LNCaP clone FGC (cell line): Measurements from ENCODE around the gene CEP55.

Experiments used
- DNase-seq: peaks from one replicate; pipeline ENCODE4 v3.0.0-alpha.2; 2011; ENCODE audit warnings: low read depth
- H3K4me3 ChIP-seq: 2 replicates; pipeline ENCODE4 v1.5.1; 2011; ENCODE audit warnings: mild to moderate bottlenecking, low read depth, low read length, control low read depth
- TF ChIP-seq, protein P1 (sequence below): IDR thresholded peaks from 2 replicates; pipeline ENCODE4 v1.5.1; 2012; ENCODE audit warnings: mild to moderate bottlenecking; ENCODE audit not compliant: control insufficient read depth, insufficient read depth; ENCODE audit errors: extremely low read depth

The CEP55 gene

DNA sequence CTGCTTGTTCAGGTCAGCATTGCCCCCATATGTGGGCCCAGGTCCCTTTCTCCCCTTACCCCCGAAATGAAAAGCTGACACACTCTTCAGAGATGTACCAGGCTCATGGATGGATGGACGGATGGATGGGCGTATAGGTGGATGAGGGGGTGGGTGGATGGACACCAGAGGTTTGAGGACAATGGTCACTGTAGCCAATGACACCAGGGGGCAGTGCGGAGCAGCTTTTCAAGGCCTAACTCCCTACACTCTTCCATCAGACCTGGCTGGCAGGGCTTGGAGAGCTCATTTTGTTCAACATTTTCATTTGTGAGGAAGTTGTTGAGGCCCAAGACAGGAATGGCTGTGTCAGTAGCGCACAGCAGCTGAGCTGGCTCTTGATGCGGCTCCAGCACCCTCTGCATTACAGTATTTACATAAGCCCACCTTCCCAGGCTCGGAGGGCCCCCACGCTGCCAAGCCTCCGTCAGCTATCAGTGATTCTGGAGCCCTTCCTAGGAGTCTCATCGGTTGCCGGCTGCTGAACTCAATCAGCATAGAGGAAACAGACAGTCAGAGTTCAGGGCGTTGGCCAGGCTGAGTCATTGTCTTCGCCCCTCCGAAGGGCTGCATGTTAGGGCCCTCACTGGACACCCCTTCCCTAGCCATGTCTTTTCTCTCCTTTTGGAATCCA lies 58.5 kb downstream of the CEP55 start:
- H3K4me3 ChIP-seq = no peak overlapping the region
- TF ChIP-seq, protein P1, sequence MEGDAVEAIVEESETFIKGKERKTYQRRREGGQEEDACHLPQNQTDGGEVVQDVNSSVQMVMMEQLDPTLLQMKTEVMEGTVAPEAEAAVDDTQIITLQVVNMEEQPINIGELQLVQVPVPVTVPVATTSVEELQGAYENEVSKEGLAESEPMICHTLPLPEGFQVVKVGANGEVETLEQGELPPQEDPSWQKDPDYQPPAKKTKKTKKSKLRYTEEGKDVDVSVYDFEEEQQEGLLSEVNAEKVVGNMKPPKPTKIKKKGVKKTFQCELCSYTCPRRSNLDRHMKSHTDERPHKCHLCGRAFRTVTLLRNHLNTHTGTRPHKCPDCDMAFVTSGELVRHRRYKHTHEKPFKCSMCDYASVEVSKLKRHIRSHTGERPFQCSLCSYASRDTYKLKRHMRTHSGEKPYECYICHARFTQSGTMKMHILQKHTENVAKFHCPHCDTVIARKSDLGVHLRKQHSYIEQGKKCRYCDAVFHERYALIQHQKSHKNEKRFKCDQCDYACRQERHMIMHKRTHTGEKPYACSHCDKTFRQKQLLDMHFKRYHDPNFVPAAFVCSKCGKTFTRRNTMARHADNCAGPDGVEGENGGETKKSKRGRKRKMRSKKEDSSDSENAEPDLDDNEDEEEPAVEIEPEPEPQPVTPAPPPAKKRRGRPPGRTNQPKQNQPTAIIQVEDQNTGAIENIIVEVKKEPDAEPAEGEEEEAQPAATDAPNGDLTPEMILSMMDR = peak; percentile 87

DNA sequence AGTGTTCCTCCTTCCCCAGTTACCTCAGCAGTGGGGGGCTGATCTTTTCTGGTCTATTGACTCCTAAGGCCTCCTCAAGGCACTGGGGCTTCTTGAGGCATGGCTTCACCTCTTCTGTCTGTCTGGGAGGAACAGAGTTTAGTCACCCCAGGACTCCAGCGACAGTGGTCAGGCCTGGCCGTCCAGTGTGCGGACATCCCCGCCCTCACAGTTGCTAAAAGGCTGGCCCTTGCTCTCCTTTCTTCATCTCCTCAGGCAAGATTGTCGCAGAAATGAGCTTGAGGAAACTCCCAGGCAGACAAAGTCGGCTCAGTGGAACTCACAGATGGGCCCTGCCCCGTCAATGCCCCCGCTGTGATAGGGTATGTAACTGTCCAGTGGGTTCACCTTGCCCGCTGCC lies 63.1 kb downstream of the CEP55 start:
- TF ChIP-seq, protein P1 = no peak

More for the DNA sequence above, 58.5 kb downstream of the CEP55 start:
- peak; percentile 43 for DNase-seq

DNA sequence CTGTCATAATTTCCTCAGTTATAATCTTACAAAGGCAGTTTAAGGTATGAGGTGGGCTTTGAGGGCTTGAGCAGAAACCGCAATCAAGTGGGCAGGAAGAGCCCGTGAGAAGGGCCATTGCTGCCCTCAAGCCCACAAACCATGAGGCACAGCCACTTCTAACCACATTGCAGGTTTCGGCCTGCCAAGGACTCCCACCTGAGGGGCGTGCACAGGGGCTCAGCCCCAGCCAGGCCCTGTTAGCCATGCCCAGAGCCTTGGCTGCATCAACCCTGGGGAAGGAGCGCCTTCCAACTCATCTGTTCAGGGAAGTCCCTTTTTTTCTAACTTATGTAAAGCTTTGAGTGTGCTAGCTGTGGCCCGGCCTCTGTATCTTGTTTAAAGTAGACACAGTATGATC lies 64.1 kb downstream of the CEP55 start:
- no peak for DNase-seq
- TF ChIP-seq, protein P1 = no peak
- no peak overlapping the region for H3K4me3 ChIP-seq

More for the DNA sequence above, 63.1 kb downstream of the CEP55 start:
- DNase-seq = no peak
- no peak overlapping the region for H3K4me3 ChIP-seq

DNA sequence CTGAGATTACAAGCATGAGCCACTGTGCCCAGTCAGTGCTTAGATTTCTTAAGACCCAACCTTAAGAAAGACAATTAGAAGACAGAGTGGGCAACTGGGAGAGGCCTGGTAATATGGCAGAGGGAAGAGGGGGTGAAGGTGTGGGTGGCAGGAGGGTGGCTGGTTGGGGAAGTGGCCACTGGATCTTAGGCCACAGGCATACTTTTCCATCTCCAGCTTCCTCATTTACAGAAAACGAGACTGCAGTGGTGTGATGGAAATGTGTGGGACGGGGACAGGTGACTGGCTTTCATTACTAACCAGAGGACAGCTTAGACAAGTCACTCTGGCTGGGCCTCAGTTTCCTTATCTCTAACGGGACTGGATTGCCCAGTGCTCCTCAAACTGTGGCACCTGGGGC lies 69.0 kb downstream of the CEP55 start:
- no peak overlapping the region for H3K4me3 ChIP-seq
- DNase-seq = no peak
- TF ChIP-seq, protein P1 = no peak

DNA sequence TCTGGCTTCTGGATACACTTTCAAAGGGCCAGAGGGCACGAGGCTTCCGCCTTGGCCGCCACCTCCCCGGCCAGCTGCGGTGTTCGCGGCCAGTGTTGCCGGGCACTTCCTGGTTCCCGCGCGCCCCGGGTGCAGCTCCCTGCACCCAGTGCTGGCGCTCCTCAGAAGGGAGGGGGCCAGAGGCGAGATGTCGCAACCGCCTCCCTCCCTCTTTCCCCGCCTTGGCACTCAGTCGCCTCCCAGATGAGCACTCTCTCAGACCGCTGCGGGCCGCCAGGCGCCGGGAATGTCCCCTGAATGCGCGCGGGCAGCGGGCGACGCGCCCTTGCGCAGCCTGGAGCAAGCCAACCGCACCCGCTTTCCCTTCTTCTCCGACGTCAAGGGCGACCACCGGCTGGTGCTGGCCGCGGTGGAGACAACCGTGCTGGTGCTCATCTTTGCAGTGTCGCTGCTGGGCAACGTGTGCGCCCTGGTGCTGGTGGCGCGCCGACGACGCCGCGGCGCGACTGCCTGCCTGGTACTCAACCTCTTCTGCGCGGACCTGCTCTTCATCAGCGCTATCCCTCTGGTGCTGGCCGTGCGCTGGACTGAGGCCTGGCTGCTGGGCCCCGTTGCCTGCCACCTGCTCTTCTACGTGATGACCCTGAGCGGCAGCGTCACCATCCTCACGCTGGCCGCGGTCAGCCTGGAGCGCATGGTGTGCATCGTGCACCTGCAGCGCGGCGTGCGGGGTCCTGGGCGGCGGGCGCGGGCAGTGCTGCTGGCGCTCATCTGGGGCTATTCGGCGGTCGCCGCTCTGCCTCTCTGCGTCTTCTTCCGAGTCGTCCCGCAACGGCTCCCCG lies 70.2 kb downstream of the CEP55 start, which contains the start of gene FFAR4:
Gene FFAR4, plus strand, starts transcription at position 231 of the 842 bp plus-strand sequence. Its CDS starts 56 bp downstream, at position 287.
- DNase-seq = no peak
- no peak within 1 kb of the TSS for H3K4me3 ChIP-seq
- TF ChIP-seq, protein P1 = no peak

DNA sequence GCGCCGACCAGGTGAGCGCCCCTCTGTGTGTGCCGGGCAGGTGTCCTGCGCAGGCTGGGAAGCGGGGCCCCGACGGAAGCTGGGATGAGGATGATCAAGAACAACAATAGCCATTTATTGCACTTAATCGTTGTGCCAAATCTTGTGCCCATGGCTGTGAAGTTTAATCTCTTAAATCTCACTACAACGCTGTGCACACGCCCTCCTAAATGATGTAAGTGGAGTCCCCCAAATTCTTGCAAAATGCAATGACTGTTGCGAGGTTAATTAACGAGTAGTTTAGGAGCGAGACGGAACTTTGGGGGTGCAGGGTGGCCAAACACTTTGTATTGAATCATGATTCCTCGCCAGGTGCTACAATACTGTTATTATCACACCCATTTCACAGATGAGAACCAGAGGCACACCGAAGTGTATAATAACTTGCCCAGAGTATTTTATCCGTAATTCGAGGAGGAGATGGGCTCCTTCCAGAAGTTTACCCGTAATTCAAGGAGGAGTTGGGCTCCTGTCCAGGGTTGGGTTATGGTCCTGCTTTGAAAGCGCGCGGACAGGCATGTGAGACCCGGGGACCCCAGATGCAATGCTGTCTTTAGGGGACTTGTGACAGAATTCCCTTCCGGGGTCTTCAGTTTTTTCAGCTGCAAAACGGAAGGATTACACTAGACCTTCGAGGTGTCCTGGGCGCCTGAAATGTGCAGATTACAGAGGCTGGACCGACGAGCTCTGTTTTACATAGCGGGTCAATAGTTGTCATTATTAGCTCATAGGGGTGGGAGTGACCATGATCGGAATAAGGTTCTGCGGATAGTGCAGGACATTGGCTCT lies 71.1 kb downstream of the CEP55 start:
- no peak overlapping the region for H3K4me3 ChIP-seq
- no peak for DNase-seq
- TF ChIP-seq, protein P1 = no peak
